ENCODE measurements around the gene SPOCD1.

DNA sequence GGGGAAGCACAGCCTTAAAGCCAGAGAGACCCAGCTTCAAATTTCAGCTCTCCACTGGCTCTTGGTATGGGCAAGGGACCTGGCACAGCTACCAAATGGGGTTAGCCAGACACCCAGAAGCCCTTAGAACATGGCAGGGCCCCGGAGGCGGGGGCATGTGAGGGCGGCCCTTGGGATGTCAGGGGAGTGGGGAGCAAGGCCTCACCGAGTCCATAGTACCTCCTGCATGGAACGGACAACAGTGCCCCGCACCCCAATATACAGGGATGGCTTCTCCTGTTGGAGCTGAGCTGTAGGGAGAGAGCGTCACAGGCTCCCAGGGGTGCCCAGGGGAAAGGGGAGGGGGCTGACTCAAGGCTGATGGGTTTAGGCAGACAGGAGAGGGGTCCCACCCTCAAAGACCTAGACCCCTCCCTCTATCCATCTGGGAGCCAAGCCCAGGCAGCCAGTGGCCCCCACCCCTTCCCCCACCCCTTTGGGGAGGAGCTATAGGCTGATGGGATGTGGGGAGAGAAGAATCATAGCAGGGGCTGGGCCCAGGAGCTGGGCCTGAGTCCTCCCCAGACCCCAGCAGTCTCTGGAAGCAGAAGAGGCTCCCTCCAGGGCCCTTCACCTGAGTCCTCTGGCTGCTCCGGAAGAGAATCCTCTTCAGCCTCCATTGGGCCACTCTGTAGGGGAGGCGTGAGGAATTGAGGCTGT lies 16.5 kb downstream of the SPOCD1 start:
- TF ChIP-seq, protein P1, sequence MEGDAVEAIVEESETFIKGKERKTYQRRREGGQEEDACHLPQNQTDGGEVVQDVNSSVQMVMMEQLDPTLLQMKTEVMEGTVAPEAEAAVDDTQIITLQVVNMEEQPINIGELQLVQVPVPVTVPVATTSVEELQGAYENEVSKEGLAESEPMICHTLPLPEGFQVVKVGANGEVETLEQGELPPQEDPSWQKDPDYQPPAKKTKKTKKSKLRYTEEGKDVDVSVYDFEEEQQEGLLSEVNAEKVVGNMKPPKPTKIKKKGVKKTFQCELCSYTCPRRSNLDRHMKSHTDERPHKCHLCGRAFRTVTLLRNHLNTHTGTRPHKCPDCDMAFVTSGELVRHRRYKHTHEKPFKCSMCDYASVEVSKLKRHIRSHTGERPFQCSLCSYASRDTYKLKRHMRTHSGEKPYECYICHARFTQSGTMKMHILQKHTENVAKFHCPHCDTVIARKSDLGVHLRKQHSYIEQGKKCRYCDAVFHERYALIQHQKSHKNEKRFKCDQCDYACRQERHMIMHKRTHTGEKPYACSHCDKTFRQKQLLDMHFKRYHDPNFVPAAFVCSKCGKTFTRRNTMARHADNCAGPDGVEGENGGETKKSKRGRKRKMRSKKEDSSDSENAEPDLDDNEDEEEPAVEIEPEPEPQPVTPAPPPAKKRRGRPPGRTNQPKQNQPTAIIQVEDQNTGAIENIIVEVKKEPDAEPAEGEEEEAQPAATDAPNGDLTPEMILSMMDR (IDR thresholded peaks at IDR 0.05) = no peak
- TF ChIP-seq POLR2A (IDR thresholded peaks at IDR 0.05) = no peak

Data from ovary (tissue), 3 donors.